GM18517 (cell line): ENCODE data around the gene VPS13A.
"Not testable (repeated sequence)": the region's sequence is repeated elsewhere in the genome, so short reads cannot be mapped to it uniquely, and the experiment has no call there.

ENCODE experiments used
- ATAC-seq: cut with Tn5 transposase; IDR thresholded peaks from one replicate; pipeline ENCODE4 v1.9.1; 2021; ENCODE audit warnings: mild to moderate bottlenecking, moderate library complexity; ENCODE audit not compliant: unreplicated experiment

The VPS13A gene

DNA sequence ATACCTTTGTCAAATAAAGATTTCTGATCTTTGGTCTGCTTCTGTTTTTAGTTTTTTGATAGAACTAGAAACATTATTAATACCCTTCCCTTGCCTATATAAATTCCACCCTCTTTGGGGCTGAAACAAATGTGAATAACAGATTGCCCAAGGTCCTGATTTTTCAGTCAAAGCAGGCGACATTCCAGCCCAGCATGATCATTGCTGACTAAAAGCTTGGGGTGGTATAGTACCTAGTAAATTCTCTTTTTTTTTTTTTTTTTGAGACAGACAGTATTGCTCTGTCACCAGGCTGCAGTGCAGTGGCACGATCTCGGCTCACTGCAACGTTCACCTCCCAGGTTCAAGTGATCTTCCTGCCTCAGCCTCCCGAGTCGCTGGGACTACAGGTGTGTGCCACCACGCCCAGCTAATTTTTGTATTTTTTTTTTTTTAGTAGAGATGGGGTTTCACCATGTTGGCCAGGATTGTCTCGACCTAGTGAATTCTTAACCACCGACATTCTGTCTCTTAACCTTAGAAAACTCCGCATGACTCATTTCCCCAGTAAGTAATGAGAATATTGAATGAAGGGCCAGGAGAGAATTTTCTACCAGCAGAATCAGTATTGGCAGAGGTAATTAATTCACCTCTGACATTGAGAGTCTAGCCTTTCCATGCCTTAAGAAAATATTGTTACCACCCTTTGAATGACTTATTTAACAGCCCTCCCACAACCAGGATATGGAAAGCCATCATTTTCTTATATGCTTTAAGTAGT, 244.4 kb downstream of the VPS13A start:
- no peak for ATAC-seq

DNA sequence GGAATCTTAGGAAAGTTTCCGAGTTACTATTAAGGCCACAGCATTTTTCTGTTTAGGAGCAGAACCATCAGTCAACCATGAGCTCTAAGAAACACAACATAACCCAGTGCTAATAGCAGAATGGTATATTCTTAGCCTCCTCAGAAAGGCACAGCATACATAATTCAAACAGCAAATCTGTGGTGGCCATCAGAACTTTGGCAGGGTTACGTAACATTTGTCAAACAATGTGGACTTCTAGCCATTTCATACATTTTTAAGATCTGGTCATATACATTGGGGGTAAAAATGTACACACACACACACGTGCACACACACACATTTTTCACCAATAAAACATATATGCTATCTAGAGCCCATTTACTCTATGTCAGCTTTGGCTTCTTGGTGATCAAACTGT, 245.6 kb downstream of the VPS13A start:
- no peak for ATAC-seq

DNA sequence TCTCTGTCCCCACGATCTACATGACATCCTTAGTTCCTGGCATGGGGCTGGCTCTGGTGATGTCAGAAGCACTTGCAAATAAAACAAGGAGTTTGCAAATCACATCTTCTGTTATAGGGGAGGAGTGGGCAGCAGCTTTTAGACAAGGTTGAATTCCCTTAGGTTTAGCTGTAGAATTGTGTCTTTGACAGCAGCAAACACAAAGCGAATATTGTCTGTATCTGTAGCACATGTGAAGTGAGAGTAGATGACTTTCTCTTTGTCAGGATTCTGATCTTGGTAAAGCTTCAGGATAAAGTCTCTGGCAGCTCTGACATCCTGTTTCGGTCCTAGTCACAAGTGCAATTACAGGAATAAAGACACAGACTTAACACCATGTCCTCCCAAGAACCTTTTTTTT, 246.5 kb downstream of the VPS13A start:
- no peak for ATAC-seq

DNA sequence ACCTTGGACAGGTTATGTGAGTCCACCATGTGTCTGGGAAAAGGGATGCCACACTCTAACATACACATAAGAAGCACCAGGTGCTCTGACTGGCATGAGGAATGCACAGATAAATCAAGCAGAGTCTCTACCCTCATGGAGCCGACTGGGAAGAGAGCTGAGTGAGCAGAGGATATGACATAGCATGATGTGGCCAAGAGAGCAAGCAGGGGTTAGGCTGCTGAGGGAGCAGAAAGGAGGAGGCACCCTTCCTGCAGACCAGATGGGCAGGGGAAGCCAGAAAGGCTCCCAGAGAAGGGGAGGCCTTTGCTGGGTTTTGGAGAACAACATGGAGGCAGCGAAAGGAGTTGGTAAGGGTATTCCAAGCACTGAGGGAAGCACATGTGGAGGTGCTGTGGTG, 247.7 kb downstream of the VPS13A start:
- ATAC-seq: no peak

DNA sequence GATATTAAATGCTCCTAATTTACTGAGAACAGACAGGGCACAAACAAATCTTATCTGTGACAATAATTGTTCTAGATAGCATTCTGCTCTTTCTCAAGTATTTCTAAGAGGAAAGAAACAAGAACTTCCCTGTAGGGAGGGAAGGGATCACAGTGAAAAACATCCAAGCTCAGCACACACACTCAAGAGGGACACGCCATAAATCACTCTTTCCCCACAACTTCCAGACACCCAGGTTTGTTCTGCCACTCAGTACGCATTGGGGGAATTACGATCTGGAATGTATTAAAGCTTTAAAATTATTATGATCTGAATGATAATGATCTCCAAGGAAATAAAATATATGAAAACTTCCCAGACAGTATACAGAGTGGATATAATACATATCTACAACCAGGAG, 249.4 kb downstream of the VPS13A start:
- no peak for ATAC-seq

DNA sequence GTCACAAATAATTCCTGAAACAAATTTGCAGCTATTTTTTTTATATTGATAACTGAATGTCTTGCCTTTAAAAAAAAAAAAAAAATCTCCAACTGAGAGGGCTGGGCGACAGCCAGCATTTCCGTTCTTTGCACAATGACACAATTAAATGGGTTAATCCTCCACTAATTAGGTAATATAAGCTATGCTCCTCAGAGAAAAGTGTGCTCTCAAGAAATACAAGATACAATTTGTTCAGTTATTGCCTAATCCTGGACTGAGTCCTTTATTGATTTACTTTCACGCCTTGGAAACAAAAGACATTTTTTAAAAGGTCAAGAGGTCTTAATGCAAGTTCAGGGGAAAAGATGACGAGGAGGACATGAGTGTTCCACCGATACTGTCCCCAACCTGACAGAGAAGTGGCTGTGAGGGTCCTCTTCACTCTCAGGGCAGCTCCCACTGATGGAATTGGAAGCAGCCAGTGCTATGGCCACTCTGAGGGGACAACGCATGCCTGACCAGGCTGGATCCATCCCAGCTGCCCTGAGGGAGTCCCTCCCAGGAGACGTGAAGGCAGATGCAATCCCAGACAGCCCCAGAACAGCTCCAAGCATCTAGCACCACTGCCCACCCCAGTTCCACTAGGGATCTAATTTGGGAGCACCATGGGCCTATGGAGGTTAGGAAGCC, 250.1 kb downstream of the VPS13A start:
- ATAC-seq: no peak

DNA sequence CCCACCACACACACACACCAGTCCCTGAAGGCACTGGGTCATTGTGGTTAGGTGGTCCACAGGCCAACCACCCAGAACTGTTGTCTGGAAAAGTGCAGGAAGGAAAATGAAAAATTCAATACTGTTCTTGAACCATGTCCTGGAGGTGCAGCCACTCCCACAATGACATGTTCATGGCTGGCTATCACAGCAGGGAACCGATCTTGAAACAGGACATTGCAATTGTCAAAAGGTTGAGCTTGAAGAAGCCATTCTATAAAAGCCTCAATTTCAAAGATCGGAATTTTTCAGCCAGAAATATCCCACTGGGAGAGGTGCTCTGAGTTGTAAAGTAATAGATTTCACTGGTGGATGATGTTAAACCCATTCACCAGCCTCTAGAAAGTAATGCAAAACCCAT, 252.6 kb downstream of the VPS13A start:
- ATAC-seq: no peak

DNA sequence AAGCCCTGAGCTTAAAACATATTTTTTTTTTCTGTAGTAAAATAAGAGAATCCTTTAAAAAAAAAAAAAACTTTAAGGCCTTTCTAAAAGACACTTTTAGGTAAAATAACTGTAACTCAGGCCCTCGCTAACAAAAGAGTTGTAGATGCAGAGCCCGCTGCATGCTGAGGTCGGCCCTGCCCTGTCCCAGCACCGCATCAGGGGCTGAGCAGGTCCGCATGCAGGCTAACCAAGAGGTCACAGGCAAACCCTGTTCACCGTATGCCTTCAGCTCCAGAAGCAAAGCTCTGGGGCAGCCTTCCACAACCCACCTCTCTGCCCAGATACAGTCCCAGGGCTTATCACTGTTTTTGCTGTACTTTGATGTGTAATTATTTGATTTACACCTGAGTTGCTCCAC, 254.7 kb downstream of the VPS13A start:
- no peak for ATAC-seq

DNA sequence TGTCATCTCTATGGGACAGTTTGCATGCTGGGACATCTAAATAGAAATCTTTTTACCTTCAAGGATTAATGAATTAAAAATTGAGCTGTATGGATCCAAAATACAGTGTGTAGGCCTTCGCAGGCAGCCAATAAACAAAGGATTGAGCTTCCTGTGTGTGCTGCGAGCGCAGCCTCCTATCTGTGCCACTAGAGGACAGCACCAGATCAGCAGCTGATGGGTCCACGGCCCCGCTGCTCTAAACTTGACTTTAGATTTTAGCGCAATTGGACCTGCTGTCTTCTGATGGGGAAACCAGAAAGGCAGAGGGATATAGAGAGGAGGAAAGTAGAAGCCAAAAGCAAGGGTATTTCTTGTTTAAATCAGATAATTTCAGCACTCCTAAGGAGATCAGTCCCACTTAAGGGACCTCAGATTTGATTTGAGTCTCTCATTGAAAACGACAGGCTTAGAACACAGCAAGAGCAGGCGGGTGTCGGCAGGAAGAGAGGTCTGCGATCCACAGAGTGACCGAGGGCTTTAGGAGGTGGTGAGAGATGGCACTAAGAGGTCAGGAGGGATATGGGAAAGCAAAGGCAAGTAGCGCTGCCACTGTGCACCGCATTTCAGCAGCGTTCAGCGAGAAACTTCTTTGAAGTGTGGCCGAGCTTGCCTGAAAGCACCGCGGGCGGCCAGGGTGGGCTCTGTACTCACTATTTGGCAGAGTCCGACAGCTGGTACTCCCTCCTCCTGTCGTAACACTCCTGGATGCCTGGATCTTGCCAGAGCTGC, 256.5 kb downstream of the VPS13A start:
- ATAC-seq: no peak

DNA sequence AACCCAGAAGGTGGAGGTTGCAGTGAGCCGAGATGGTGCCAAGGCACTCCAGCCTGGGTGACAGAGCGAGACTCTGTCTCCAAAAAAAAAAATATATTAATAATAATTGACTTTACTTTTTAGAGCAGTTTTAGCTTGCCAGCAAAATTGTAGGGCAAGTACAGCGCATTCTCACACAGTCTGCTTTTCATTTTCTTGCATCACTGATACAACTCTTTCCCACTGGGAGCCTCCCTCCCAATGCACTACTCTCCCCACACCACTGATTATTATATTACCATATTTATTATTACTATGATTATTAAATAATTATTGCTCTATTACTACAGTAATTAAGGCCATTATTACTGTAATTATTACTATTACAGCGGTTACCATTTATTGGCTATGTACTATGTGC, 257.9 kb downstream of the VPS13A start:
- ATAC-seq: no peak

DNA sequence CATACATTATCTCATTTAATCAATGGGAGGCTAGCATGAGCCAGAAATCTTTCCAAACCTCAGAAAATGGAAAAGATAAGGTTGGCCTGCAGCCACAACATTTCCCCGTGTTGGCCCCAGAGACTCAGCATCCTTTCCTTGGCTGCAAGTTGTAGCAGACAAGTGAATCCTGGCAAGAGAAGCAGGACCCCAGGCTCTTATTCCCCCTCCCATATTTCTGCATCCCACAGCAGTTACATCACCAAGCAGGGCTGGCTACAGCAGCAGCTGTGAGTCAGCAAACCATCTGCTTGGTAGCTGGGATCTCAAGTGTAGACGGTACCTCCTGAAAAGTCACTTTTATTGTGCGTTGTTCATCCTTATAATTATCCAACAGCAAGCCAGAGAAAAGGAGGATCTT, 258.4 kb downstream of the VPS13A start:
- ATAC-seq: no peak

DNA sequence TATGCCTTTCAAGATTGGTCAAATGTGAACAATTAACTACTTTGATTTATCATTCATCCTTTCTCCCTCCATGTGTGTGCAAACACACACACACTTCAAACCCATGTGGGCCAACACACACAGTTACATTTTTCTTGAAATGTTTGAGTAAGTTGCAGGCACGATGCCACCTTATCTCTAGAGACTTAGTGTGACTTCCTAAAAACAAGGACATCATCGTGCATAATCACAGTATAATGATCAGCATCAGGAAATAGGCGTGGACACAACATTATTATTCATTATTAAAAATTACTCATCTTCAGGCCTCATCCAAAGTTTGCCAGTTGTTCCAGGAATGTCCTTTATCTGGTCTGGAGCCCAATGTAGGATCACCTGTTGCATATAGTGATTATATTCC, 261.3 kb downstream of the VPS13A start:
- no peak for ATAC-seq

DNA sequence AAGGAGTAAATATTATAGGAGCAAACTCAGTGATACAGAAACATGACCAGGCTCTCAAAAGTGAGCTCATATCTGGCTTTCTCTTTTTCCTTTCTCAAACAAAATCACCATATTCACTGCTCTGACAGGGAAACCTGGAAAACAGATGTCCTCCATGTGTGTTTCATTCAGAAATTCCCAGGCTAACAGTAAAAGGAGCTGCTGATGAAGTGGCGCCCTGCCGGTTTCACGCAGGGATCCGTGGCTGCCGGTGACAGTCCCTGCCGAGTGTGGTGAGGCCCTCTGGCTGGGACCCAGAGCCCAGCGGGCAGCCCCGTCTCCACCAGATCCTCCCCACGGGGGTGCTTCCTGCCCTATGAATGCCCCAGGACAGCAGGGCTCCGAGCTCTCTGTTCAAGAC, 262.7 kb downstream of the VPS13A start:
- ATAC-seq: no peak

DNA sequence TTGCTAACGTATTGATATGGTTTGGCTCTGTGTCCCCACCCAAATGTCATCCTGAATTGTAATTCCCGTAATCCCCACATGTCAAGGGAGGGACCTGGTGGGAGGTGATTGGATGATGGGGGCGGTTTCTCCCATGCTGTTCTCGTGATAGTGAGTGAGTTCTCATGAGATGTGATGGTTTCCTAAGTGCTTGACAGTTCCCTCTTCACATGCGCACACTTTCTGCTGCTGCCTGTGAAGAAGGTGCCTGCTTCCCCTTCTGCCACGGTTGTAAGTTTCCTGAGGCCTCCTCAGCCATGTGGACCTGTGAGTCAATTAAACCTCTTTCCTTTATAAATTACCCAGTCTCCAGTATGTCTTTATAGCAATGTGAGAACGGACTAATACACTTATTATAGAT, 263.8 kb downstream of the VPS13A start:
- not testable (repeated sequence) for ATAC-seq

DNA sequence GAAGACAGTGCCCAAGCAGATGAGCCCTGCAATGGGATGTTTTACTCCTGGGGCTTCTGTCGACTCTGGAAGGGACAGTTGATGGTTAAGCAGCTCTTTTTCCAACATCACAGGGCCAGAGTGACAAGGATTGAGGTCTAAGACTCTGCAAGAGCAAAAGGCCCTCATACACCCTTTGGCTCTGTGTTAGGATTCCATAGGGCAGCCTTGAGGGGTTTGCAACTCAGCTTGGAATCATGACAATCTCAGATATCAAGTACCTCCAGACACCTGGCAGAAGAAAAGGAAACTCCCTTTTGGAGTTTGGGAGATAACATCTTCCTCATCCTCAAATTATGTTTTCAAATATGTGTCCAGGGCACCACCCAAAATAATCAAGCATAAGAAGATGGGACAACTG, 265.1 kb downstream of the VPS13A start:
- no peak for ATAC-seq

DNA sequence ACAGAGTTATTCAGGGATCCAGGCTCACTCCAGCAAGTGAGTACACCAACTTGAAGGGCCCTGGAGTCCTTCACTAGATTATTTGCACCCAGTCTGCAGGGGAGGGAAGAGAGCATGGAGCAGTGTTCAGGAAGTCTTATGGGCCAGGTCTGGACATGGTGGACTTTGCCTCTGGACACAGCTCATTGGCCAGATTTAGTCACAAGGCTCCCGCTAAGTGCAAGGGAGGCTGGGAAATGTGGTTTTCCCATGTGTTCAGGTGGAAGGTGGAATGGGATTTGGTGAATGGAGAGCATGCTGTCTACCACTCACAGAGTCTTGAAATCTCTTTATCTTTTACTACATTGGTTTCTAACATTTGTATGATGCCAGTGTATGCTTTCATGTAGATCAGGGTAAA, 270.3 kb downstream of the VPS13A start:
- ATAC-seq: no peak

DNA sequence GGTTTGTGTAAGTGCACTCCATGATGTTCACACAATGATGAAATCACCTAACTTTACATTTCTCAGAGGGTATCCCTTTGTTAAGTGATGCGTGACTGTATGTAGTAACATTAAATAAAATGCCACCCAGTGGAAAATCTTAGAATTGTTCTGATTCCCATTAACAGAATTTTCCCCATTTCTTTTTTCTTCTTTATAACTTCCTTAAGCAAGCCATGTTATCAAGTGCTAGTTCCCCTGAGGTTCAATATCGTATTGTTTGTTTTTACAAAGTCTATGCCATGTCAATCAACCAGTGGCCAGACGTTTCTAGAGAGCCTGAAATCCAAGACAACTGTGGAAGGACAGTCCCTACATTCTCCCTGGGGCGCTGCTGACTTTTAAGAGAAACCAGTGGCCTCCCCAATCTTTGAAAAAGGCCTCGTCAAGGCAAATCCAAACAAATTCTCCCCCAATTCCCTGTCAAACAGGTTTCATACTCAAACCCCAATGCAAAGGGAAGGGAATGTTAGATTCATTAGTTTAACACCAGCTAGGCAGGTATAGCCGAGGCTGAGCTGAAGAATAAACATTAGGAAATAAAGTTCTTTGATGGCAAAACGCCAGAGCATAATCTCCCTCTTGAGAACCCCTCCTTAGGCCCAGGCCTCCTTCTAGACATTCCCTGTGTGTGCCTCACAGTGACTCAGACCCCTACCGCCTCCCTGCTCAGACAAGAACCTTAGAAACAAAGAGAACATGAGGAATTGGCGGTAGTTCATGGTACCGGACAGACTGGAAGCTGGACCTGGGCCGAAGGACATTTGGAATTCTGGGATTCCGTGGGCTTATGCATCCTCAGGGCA, 272.1 kb downstream of the VPS13A start:
- no peak for ATAC-seq

DNA sequence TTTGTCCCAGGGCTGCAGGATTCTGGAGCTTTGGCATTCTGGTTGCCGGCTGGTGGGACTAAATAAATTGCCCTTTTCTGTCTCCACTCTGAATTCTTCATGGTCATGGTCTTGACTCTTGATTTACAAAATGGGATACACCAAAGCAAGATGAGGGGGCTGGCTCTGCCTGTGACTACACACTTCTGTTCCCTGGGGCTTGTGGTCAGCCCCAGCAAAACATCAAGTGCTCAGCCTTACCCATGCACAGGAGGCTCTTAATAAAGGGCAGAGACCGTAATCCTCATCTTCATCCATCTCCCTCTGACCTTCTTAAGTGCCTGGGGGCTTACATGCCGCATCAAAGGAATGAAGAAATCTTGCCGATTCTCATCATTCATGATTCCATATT, 272.7 kb downstream of the VPS13A start:
- no peak for ATAC-seq

DNA sequence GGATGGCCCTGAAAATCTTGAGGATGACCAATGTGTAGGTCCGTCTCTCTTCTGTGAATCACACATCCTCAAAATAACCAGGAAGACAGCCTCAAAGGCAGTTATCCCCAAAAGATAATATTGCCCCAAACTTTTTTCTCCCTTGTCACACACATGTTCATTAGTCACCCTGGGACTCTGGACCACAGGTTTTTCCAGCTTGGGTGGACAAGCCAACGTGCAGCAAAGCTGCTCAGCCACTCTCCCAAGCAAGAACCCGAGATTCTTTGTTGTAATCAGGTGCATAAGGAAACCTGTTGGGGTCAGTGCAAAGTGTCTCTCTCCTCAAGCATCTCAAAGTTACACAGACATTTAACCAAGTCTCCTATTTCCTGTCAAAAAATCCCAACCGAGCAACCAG, 274.2 kb downstream of the VPS13A start:
- ATAC-seq: no peak

DNA sequence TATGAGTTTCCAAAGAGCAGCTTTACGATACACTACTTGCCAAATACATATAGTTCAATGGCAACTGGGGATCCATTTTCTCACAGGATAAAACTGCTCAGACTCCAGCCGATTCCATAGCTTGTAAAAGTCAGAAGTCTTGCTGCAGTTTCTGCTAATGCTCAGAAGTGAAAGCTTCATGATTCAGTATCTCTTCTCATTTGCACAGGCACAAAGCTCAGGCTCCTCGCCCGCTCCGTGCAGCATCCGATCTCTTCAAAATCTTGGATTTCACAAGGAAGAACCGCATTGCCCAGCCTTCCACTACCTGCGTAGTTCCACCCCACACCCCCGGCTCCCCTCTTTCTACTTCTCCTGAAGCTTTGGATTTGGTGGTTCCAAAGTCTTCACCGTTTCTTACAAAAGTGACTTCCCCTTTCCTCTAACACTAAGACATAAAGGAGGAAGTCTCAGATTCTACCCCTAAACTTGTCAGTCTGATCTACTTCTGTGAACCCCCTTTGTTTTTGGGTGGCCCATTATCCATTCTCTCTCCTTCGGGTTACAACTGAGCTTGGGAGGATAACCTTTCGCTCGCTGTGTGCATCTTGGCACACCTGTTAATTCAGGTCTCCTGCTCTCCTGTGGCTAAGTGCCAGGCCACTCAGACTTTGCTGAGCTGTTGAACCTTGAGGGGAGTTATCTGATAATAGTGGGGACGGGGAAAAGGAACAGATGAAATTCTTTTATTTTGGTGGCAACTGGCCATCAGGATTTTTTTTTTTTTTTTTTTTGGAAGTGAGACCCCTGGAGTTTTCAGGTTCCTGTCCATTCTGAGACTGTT, 276.7 kb downstream of the VPS13A start:
- no peak for ATAC-seq
